T-helper 9 cell (primary cell): Measurements from ENCODE around the gene EXOC6.
"Not testable (repeated sequence)": the region's sequence is repeated elsewhere in the genome, so short reads cannot be mapped to it uniquely, and the experiment has no call there.

Experiments used
- DNase-seq: peaks from one replicate; pipeline ENCODE4 v3.0.0-alpha.2; 2020

EXOC6 gene

DNA sequence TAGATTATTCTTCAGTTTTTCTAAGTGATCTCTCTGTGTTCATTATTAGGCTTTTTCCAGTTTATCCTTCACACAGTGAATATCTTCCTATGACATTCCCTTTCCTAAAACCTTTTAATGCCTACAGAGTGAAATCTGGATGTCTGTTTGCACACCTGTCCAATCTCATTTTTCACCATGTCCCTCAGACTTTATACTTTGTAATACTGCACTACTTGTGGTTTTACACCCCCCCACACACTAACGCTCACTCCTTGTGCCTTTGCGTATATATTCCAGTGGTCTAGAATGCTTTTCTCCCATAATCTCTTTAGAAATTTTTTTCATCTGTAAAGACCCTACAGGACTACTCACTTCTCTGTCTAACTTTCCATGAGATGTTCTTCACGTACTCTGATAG is 98.2 kb downstream of the EXOC6 start:
- no peak for DNase-seq

DNA sequence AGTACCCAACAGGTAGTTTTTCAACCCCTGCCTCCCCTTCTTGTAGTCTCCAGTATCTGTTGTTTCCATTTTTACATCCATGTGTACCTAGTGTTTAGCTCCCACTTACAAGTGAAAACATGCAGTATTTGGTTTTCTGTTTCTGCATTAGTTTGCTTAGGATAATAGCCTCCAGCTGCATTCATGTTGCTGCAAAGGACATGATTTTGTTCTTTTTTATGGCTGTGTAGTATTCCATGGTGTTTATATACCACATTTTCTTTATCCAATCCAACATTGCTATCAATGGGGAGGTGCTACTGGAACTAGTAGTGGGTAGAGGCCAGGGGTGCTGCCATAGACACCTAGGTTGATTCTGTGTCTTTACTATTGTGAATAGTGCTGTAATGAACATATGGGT is 104.3 kb downstream of the EXOC6 start:
- DNase-seq: not testable (repeated sequence)

DNA sequence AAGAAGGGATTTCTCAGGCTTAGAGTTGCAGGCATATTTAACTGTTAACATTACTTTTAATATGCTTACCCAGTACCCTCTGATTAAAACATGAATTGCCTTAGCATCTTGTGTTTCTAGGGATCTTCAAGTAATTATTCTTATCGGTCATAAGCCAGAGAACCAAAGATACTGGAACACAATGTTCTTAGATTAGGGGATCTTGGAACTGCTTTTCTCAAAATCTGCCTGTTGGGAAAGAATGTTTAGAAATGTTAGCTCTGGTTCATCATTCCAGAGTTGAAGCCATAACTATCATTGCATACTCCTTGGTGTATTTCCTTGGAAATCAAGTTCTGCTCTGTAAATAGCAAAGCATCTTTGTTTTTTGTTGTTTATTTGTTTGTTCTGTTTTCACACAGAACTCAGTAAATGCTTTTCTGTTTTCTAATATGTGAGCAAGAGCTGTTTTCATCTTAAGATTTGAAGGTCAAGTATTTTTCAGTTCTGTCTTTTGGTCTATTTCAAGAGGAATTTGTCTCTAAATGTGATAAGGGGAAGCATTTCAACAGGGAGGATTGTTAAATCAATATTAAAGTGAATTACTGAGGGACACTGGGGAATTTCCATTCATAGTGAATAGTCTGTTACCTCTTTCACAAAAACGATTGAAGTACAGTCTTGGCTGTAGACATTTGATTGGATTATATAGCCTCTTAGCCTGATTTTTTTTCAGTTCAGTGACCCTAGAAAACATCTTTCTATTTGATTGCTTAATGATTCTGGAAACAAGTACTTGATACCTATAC is 109.1 kb downstream of the EXOC6 start:
- no peak for DNase-seq

DNA sequence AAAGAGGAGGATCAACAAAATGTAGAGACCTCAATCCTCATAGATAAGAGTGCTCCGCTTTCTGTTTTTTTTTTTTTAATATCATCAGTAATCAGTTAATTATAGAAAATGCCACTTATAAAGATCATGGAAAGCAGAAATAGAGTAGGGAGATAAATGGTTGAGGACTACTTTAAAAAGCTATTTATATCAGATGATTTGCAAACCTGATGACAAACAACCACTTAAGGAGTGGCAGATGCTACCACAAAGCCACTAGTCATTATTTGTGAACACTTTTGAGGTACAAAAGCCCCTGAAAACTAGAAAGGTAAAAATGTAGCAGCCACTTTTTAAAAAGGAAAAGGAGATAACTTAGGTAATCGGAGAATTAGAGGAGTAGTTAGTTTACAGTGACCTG is 113.3 kb downstream of the EXOC6 start:
- no peak for DNase-seq

DNA sequence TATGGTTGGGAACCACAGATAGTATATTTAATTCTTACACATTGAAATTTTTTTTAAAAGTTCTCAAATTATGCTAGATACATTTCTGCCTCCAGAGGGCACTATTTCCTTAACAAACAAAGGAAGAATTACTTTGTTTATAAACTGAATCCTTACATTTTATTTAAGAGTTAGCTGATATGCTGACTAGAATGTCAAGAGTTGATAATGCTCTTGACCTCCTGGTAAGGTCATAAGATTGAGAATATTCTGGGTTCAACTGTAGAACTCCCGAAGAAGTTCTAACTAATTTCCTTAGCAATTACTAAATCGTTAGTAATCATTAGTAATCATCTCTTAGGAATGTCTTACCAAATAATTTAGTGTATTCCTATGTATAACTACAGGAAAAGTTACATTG is 117.0 kb downstream of the EXOC6 start:
- no peak for DNase-seq

DNA sequence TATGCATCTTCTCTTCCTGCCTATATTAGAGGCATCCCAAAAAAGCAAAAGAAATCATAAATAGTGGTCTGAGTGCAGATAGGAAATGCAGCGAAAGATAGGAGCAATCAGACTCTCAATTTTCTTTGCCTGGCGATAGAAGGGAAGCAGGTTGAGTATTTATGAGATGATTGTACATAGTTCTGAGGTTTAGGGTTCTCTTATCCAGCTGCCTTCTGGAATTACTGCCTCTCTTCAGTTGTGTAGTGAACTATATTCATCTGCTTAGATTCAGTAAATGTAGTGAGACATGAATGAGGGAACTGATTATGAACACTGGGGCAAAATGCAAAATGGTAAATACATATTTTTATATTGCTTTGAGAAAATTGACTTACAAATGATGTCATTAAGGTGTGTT is 119.3 kb downstream of the EXOC6 start:
- no peak for DNase-seq

DNA sequence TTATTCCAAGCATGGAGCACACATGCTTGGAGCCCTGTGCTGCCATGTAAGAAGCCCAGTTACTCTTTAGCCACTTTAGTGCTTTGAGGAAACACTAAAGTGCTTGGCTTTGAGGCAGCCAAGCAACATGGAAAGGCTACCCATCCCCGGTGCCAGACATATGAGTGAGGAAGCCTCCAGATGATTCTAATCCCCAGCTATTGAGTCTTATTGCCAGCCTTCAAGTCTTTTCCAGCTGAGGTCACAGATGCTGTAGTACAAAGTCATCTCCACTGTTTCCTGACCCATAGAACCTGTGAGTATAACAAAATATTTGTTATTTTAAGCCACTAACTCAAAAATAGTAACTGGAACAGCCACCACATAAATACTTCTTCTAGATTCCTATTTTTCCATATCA is 120.8 kb downstream of the EXOC6 start:
- no peak for DNase-seq

DNA sequence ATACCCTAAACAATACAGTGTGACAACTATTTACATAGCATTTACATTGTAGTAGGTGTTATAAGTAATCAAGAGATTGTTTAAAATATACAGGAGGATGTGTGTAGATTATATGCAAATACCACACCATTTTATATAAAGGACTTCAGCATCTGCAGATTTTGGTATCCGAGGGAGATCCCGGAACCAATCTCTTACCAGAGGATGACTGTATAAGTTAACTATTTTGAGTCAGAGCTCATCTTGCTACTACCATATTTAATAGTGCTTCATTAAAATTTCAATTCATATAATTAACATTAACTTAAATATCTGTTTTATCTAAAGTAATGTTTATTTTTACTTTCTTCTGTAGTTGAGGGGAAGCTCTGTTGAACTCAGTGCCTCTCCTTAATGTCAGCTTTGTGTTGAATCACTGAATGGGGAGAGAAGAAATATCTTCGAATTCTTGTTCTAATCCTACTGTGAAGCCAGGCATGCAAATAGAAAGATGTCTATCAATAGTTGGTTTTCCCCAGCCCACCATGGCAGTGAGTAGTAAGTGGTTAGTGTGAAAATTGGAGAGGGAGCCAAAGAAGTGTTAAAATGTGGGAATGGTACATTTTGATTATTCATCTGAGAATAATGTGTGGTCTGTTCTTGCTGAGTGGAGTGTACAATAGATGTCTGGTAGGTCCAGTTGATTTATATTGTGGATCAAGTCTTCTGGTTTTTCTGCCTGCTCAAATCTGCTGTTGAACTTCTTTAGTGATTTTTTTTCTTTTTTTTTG is 122.2 kb downstream of the EXOC6 start:
- no peak for DNase-seq

DNA sequence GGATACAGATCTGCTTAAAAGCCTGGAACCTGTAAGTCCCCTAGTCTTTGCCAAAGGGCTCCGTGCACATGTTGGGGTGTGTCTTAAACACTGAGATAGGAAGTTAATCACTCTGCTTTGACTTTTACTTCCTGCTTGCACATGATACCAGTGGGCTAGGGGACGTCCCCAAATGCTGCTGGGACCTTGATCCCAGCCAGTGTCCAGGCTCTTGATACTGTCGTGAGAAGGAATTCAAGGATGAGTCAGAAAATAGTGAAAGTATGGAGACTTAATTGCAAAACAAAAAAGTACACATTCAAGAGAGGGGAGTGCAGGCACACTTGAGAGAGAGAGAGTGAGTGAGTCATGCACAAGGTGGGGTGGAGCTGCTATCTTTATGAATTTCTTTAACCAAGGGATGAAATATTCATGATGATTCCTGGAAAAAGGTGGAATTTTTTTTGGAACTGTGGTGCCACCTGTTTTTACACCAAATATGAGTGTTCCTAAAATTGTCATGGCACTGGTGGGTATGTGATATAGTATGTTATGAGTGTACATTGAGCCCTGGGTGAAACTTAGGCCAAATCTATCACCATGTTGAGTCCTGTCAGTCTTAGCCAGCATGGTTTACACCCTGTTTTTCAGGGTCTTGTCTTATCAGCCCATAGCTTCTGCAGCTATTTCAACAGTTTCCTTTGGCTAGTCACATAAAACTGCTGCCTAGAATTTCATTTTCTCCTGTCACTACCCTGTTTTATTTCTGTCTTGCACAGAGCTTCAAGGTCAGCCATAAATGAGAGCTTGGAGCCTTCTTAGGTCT is 123.9 kb downstream of the EXOC6 start:
- DNase-seq: no peak

DNA sequence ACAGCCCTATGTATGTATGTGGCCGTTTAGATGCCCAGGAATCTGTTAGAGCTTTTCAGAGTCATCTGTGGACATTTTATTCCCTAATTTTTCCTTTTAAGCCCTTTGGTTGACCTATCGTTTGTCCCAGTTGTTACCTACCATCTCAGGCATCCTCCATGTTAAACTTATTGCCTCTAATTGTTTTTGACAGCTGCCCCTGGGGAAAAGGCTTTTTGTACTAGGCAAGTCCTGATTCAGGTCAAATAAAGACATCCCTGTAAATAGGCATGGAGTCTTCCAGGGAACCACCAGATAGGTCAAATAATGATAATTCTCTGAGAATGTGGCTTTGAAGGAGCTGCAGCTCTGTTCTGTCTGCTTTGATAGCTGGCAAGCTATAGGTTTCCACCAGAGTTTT is 124.6 kb downstream of the EXOC6 start:
- DNase-seq: no peak

DNA sequence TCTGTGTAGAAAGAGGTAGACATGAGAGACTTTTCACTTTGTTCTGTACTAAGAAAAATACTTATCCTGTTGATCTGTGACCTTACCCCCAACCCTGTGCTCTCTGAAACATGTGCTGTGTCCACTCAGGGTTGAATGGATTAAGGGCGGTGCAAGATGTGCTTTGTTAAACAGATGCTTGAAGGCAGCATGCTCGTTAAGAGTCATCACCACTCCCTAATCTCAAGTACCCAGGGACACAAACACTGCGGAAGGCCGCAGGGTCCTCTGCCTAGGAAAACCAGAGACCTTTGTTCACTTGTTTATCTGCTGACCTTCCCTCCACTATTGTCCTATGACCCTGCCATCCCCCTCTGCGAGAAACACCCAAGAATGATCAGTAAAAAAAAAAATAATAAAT is 128.0 kb downstream of the EXOC6 start:
- not testable (repeated sequence) for DNase-seq

DNA sequence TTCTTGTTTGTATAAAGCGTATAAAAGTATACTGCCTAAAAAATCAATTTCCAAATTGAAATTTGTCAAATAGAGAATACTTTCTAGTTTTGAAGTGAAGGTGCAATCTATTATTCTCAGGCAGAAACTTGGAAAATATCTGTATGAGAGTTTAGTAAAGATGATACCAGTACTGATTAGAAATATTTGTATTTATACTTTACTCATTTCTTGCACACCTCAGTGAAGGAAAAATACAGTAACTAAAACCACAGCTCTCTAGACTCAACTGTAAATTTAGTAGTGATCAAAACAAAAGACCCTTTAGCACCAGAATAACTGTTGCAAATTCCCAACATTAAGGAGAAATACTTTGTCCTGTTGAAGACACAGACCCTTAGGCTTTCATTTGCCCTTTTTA is 140.9 kb downstream of the EXOC6 start:
- no peak for DNase-seq

DNA sequence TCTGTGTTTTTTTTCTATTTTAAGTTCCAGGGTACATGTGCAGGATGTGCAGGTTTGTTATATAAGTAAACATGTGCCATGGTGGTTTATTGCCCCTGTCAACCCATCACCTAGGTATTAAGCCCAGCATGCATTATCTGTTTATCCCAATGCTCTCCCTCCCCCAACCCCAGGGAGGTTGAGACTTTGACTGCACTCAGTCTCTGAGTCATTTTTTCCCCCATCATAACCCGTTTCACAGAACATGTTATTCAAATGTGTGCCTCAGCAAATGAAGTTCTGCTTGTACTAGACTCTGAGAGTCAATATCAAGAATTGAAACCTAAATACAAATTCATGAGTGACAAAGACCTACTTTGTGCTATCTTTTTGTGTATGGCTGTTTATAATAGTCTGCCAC is 142.3 kb downstream of the EXOC6 start:
- DNase-seq: no peak

DNA sequence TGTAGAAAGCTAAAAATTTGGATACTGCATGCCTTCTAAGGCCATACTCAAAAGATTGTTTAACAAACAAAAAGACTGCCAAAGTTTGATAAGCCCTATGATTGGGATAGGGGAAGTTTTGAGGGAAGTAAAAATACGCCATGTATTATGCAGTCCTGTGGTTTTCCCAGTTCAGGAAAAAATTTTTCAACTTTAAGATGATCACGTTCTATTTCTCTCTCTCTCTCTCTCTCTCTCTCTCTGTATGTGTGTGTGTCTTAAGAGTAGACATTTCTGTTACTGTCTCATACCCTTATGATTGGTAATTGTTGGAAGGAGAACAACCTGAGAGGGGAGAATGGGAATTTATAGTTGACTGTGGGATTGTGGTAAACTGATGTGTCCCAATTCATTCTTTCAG is 143.2 kb downstream of the EXOC6 start:
- DNase-seq: no peak

DNA sequence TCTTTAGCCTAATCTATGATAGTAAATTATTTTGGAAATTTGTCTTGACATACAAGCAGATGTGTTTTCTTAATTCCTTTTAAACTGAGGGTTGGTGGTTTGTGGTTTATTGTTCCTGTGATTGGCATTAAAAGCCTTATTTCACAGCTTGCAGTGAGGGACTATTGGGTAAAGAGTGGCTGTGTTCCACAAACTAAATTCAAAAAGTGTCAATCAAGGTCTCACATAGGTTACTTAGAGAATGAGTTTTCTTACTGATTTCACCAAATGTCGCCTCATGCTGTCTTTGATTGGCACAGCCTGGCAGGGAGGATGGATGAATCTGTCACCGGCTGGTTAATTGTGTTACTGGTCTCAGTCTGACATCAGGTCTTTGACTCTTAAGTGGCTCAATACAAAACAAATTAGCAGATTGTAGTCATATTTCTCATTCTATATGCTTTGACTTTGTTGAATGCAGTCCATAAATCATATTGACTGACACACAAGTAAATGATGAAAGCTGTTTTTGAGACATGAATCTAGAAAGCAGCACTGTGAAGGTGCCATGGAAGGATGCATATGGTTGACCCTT is 145.5 kb downstream of the EXOC6 start:
- no peak for DNase-seq

DNA sequence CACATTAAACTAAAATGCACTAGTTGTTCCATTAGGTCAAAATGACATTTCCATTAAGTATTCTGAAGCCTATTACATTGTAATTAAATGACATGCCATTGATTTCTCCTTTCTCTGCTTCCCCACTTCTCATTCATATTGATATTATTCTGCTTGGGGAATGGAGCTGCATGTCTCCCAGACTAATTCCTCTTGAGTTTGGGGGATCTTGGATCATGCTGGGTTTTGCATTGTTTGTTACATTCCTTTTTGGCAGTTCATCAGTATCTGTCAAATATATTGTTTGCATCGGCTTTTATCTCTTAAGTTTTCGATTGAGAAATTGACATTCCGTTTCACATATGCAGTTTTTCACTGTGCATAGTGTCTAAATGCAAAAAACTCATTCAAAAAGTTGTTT is 147.2 kb downstream of the EXOC6 start:
- no peak for DNase-seq

DNA sequence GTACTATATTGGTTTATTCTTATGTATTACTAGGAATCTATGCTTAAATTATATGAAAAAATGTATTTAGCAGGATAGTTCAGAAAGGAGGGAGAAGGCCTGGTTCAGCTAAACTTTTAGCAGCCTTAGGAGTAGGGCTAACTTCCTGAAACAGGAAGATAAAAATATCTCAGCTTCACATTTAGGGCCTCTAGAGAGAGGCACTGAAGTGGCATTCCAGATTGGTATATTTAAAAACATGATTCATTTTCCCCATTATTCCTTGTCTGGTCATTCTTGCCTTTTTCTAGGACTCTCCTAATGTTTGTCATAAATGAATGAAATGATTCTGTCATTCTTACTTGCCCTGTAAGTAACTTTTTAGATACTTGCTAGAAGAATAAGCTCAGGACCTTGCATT is 149.3 kb downstream of the EXOC6 start:
- DNase-seq: no peak

DNA sequence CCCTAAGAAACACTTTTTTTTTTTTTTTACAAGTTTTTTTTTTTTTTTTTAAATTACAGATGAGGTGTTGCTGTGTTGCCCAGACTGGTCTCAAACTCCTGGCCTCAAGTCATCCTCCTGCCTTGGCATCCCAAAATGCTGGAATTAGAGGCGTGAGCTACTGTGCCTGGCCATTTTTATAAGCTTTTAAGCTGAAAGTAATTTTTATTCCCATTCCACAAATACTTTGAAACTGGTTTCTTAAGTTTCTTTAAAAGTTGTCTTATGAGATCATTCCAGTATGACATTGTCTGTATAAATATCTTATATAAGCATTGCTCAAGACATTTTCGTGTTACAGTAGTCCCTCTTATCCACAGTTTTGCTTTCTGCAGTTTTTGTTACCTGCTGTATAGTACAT is 150.9 kb downstream of the EXOC6 start:
- DNase-seq: no peak

DNA sequence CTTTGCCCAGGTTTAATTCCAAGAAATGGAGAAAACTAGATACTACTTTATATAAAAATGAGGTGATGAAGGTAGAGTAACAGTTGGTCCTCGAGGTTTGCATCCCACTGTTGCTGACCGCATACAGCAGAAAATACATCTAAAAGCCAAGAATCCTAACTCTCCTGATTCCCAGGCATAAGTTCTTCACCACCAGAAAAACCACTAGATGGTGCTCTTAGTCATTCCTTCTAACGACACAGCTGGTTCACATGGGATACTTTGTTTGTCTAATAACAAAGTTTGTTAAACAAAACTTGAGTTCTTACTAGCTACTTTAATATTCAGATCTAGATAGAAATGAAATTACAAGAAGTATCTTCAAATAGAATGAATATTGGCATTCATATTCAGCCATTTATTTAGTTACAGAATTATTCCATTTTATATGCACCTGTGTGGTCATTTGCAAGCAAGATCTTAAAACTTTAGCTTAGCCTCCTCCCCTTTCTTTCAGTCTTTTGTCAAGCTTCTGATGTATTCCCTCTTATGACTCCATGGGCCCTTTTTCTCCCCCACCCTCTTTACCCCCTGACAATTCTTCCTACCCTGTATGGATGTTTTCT is 158.2 kb downstream of the EXOC6 start:
- no peak for DNase-seq

DNA sequence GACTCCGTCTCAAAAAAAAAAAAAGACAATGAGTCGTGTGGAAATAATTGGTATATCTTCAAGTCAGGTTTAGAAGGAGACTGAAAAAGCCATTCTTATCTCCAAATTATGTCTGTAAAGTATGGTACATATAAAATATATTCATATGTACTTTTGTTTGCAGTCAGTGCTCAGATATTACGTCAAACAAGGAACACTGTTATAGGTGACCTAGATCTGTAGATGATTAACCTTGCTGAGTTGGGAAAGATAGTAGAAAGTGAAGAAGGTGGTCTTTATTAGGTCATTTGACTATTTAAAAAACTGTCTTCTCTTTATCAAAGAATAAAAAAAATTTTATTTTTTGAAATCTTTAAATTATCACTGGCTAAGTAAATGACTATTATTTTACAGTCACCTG is 167.4 kb downstream of the EXOC6 start:
- DNase-seq: no peak

DNA sequence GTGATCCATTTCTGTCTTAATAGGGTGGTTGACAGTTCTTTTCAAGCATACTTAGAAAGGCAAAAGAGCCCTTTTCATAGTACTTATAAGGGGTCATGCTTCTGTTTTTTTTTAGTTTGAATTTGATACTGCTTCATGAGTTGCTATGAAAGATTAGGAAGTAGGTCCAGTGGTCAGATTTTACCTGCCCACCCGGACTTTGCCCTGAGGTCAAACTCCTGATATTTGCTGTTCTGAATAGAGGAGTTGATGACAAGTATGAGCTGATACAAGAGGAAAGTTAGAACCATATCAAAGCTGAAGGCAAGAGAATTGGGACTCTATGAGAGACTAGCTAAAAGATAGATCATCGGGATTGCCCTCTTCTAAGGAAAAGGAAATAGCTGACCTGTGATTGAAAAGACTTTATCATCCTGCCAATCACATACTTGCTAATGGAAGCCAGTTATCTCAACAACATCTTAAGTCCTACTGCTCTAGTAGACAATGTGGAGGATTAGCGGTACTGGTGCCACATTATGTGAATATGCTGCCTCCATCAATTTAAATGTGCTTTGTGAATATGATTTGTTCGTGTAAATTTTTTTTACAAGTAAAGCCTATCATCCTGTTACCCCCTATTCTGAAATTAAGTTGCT is 174.8 kb downstream of the EXOC6 start:
- DNase-seq: no peak

DNA sequence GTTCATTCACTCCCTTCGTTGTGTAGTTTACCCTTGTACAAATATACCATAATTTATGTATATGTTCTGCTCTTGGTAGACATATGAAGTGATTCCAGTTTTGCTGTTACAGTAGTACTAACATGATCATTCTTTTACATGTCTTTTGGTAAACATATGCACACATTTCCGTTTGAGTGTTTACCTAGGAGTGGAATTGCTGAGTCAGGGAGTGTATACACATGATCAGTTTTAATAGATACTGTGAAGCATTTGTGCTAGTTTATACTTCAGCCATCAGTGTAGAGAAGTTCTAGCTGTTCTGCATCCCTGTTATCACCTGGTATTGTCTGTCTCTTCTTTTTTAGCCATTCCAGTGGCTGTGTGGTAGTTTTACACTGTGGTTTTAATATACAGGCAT is 177.8 kb downstream of the EXOC6 start:
- DNase-seq: no peak
